GM23248 (cell line): ENCODE data around the gene CDK3.

Experiments
- EZH2 ChIP-seq: fragments of 200-600 bp; sonication (generic); IDR thresholded peaks from 2 replicates; pipeline ENCODE4 v1.6.1; 2018; ENCODE audit warnings: antibody characterized with exemption, mild to moderate bottlenecking; ENCODE audit not compliant: insufficient read depth, poor library complexity, severe bottlenecking
- EZH2phosphoT487 ChIP-seq: fragments of 200-600 bp; sonication (generic); IDR thresholded peaks from 2 replicates; pipeline ENCODE4 v1.6.1; 2018; ENCODE audit warnings: antibody characterized with exemption, moderate library complexity, mild to moderate bottlenecking, low read depth; ENCODE audit not compliant: insufficient read depth

GRCh38 chr17:76005263-76006149 is 4.9 kb downstream of the CDK3 start:
- TF ChIP-seq EZH2 = no peak
- TF ChIP-seq EZH2phosphoT487 = no peak
